ENCODE data around the gene CTNS.
A peak's percentile ranks its signal among the peaks of the same experiment; 100 is the strongest.

The CTNS gene

DNA sequence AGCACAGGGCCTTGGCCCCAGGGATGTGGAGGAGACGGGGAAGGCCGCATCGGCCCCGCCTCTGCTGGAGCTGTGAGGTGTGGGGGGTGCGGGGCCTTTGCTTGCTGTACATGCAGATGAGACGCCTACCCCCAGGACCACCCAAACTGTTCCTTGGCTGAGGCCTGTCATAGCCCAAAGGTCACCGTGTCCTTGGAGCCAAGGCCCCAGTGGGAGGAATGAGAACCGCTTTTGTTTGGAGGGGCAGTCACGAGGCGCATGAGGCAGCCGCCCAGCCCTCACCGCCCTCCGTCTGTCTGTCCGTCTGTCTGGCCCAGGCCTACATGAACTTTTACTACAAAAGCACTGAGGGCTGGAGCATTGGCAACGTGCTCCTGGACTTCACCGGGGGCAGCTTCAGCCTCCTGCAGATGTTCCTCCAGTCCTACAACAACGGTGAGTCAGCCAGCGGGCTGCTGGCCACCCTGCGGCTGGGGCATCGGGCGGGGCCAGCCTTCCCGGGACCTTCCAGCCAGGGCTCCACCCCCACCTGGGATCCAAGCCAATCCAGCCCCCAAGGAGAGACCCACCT, 23.1 kb downstream of the CTNS start:
- DNase-seq (no peak), ATAC-seq (no peak)

- no peak for ATAC-seq
- no peak for DNase-seq
Measured at GRCh38 chr17:3660311-3660891, 23.8 kb downstream of the CTNS start.

GRCh38 chr17:3663102-3664011, 26.8 kb downstream of the CTNS start:
- DNase-seq (no peak), ATAC-seq (no peak)

DNA sequence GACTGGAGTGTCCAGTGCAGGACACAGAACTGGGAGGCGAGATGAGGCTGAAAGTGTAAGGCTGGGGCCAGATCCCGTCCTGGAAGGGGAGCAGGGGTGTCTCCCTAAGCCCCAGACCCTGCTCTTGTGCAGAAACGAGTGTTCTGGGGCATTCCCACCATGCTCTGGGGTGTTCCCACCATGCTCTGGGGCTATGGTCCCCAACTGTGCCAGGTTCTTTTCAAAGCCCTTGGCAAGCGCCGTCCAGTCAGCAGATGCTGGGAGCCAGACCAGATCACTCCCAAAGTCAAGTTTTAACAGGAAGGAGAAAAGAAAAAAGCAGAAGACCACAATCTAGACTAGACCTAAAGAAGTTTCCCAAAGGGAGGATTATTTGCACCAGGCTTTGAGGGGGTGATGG, 29.3 kb downstream of the CTNS start:
- DNase-seq (no peak), ATAC-seq (no peak)

- no peak for ATAC-seq
- DNase-seq: no peak
Measured at GRCh38 chr17:3666516-3666915, 30.0 kb downstream of the CTNS start.

- peak; percentile 1 for ATAC-seq
Measured at GRCh38 chr17:3667366-3668278, 31.1 kb downstream of the CTNS start.

GRCh38 chr17:3668279-3669084, 31.9 kb downstream of the CTNS start, which contains the start of the genes EMC6 and TAX1BP3:
TSS of gene EMC6 (plus strand) at chr17:3668812. CDS start at chr17:3669147, 335 bp downstream.
TSS of gene TAX1BP3 (minus strand) at chr17:3668578. CDS start at chr17:3668526, 52 bp downstream.
- peak; percentile 95 for ATAC-seq
- DNase-seq: peak; percentile 100

More at GRCh38 chr17:3667366-3668278, 31.1 kb downstream of the CTNS start:
- no peak for DNase-seq

- ATAC-seq: no peak
- DNase-seq: no peak
Measured at GRCh38 chr17:3669085-3669347, 32.5 kb downstream of the CTNS start.

- DNase-seq (no peak), ATAC-seq (no peak)
Measured at GRCh38 chr17:3669548-3669947, 33.0 kb downstream of the CTNS start.

DNA sequence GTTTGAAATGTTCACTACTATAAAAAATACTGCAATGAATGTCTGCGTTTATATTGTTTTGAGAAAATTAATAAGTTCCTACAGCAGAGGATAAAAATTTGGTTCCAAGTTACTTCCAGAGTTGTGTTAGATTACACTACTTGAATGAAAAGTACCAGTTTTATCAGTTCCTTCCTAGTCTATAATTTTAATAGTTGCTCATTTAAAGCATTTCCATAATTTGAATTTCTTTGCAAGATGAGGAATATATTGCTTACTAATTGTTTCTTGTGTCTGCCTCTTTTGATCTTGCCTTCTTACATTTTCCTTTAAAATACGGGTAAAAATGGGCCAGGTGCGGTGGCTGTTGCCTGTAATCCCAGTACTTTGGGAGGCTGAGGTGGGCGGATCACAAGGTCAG, 36.0 kb downstream of the CTNS start:
- no peak for ATAC-seq

GRCh38 chr17:3675886-3676285, 39.3 kb downstream of the CTNS start:
- DNase-seq (no peak), ATAC-seq (no peak)

More for the DNA sequence above, 36.0 kb downstream of the CTNS start:
- DNase-seq: no peak

- no peak for DNase-seq
- ATAC-seq: no peak
Measured at GRCh38 chr17:3678095-3678820, 41.7 kb downstream of the CTNS start.

- no peak for ATAC-seq
- DNase-seq: no peak
Measured at GRCh38 chr17:3678821-3679530, 42.4 kb downstream of the CTNS start.

- no peak for ATAC-seq
- no peak for DNase-seq
Measured at GRCh38 chr17:3679531-3680126, 43.1 kb downstream of the CTNS start.

DNA sequence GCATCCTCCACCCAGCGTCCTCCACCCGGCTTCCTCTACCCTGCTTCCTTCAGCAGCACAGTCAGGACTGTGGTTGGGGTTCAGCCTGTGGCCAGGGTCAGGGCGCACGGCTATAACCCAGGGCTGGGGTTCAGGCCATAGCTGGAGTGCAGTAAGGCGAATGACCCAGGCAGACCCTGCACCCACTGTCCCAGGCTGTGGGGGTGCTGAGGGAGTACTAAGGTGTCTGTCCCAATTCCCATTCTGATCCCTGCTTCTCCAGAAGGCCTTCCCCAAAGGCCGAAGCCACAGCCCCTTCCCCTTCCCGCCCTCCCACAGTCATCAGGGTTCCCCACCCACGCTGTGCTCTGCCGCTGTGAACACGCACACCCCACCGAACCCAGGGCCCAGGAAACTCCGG, 44.5 kb downstream of the CTNS start:
- no peak for DNase-seq
- ATAC-seq: no peak

DNA sequence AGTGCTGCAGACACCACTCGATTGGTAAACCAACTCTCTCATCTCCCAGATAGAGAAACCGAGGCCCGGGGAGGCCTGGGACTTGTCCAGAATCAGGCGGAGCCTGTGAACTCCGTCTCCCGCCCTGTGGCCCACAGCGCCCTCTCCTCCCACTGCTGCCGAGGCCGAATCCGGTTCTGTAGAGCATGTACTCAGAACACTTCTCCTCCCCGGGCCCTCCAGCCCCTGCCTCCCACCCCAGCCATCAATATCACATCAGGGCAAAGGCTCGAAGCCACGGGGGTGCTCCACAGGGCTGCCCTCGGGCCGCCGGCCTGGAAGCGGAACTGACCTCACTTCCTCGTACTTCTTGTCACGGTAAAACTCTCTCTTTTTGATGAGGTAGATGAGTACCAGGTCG, 45.0 kb downstream of the CTNS start:
- no peak for DNase-seq
- no peak for ATAC-seq

- ATAC-seq (no peak), DNase-seq (no peak)
Measured at GRCh38 chr17:3682033-3682432, 45.5 kb downstream of the CTNS start.

- DNase-seq (peak; percentile 70), ATAC-seq (peak; percentile 85)
Measured at GRCh38 chr17:3683054-3683511, 46.5 kb downstream of the CTNS start.

- DNase-seq: no peak
- no peak for ATAC-seq
Measured at GRCh38 chr17:3685174-3685573, 48.6 kb downstream of the CTNS start.

Measured in stimulated activated naive CD8-positive, alpha-beta T cell treated with anti-CD3 and anti-CD28 coated beads, Interleukin-15, Interleukin-2, amounts not matched to agents 100 U/mL and 50 U/mL, for 24 hours (primary cell).